Esophagus (tissue), 2 donors: ENCODE measurements around the gene MBD3L2. TPM values are rescaled to one million over a fixed set of nuclear protein-coding genes. Genes with fewer than 3 reads are reported as not detected.
A peak's percentile ranks its signal among the peaks of the same experiment; 100 is the strongest.

Experiments
- H3K27ac ChIP-seq, 2 donors: one replicate each; pipeline ENCODE4 v1.5.1; 2013; ENCODE audit warnings: low read depth in 2 of 2, mild to moderate bottlenecking in 2 of 2, inconsistent platforms in 1 of 2, low read length in 1 of 2, moderate library complexity in 1 of 2
- H3K27me3 ChIP-seq, 2 donors: one replicate each; pipeline ENCODE4 v1.6.1; 2013; ENCODE audit warnings: low read length in 2 of 2, control low read depth in 1 of 2, mild to moderate bottlenecking in 1 of 2; ENCODE audit not compliant: insufficient read depth in 2 of 2, control insufficient read depth in 1 of 2
- H3K36me3 ChIP-seq, 2 donors: one replicate each; pipeline ENCODE4 v1.6.1; 2013; ENCODE audit warnings: low read length in 1 of 2; ENCODE audit not compliant: control insufficient read depth in 2 of 2, insufficient read depth in 2 of 2
- H3K4me1 ChIP-seq, 2 donors: one replicate each; pipeline ENCODE4 v1.6.1; 2013; ENCODE audit warnings: low read length in 1 of 2; ENCODE audit not compliant: control insufficient read depth in 2 of 2, insufficient read depth in 2 of 2
- H3K4me3 ChIP-seq, 2 donors: one replicate each; pipeline ENCODE4 v1.5.1; 2013; ENCODE audit warnings: low read length in 2 of 2, mild to moderate bottlenecking in 2 of 2, low read depth in 1 of 2, moderate library complexity in 1 of 2
- H3K9me3 ChIP-seq, 2 donors: one replicate each; pipeline ENCODE4 v1.6.1; 2013; ENCODE audit warnings: mild to moderate bottlenecking in 2 of 2, low read depth in 1 of 2, low read length in 1 of 2, moderate library complexity in 1 of 2; ENCODE audit not compliant: control insufficient read depth in 2 of 2, insufficient read depth in 1 of 2
- WGBS, 2 donors: extraction: QIAGEN DNeasy Blood & Tissue Kit; methylation state at CpG; one replicate each; pipeline ENCODE4 v1.1.7; 2013; 5-methylcytosine and 5-hydroxymethylcytosine counted together
- polyA plus RNA-seq, 2 donors: library from polyadenylated mRNA; stranded (reverse); fragments of 200-250 nt; gene quantifications; one replicate each; pipeline ENCODE4 v1.2.3, GENCODE V29; 2013
- donor health status: healthy with polysubstance abuse.
- donor health status: Bipolar disorder and iron deficiency.

Gene MBD3L2
- polyA plus RNA-seq, 2 donors: not detected

GRCh38 chr19:7069904-7070226 lies 20.7 kb downstream of the MBD3L2 start:
- H3K4me1 ChIP-seq: peaks cover 0 to 2% of the 10 kb centered on the region in 2 donors
- H3K27ac ChIP-seq: peak overlapping the region; percentile 84 to 90
- peaks cover 0 to 3% of the 10 kb centered on the region in 2 donors for H3K9me3 ChIP-seq
- H3K4me3 ChIP-seq: peak overlapping the region; percentile 71 to 76
- H3K36me3 ChIP-seq: peaks cover 2 to 9% of the 10 kb centered on the region in 2 donors
- WGBS, 2 donors: 0 to 1% methylated on average over 12 of the region's 12 CpGs
- H3K27me3 ChIP-seq: no peaks in the 10 kb centered on the region

DNA sequence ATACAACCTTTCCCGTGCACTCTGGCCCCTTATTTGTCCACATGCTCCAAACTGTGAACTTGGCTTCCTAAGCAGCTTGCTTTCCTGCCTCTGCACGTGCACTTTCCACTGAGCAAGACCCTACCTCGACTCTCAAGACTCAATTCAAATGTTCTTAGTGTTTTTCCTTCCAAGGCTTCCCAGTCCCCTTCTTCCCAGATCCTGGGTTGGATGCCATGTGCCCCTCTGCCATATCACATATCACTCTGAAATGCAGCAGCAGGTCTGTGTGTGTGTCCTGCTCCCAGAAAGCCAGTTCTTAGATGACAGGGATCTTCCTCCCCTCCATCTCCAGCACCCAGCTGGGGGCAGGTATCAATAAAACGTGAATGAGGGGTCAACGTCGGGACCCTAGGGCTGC lies 23.4 kb downstream of the MBD3L2 start:
- Histone ChIP-seq H3K4me3 (no peak overlapping the region), H3K27me3 (no peaks in the 10 kb centered on the region), H3K9me3 (peaks cover 3 to 24% of the 10 kb centered on the region in 2 donors), H3K27ac (no peak overlapping the region), H3K4me1 (peaks cover 0 to 2% of the 10 kb centered on the region in 2 donors), H3K36me3 (peaks cover 19 to 29% of the 10 kb centered on the region in 2 donors)
- WGBS, 2 donors: 93 to 95% methylated on average over 6 of the region's 6 CpGs

GRCh38 chr19:7074705-7075282 lies 25.7 kb downstream of the MBD3L2 start:
- H3K4me1 ChIP-seq: peaks cover 0 to 2% of the 10 kb centered on the region in 2 donors
- WGBS, 2 donors: 96 to 98% methylated on average over 29 of the region's 29 CpGs
- H3K9me3 ChIP-seq: peaks cover 4 to 26% of the 10 kb centered on the region in 2 donors
- H3K27ac ChIP-seq: no peak overlapping the region
- H3K36me3 ChIP-seq: peaks cover 23 to 35% of the 10 kb centered on the region in 2 donors
- no peaks in the 10 kb centered on the region for H3K27me3 ChIP-seq
- H3K4me3 ChIP-seq: no peak overlapping the region

GRCh38 chr19:7076151-7076550 lies 27.0 kb downstream of the MBD3L2 start:
- WGBS, 2 donors: 97 to 98% methylated on average over 6 of the region's 6 CpGs
- Histone ChIP-seq H3K4me3 (no peak overlapping the region), H3K27ac (no peak overlapping the region), H3K9me3 (peaks cover 15 to 39% of the 10 kb centered on the region in 2 donors), H3K36me3 (peaks cover 33 to 49% of the 10 kb centered on the region in 2 donors), H3K4me1 (no peaks in the 10 kb centered on the region), H3K27me3 (no peaks in the 10 kb centered on the region)

DNA sequence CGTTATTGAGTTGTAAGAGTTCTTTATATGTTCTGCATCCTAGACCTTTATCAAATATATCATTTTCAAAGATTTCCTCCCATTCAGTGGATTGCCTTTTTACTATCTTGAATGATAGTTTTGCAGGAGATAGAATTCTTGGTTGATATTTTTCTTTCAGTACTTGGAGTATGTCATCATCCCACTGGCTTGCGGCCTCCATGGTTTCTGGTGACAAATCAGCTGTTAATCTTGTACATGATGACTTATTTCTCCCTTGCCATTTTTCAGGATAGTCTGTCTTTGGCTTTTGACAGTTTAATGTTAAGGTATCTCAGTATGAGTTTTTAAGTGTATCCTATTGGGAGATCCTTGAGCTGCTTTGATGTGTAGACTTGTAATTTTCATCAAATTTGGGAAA lies 28.9 kb downstream of the MBD3L2 start:
- WGBS, 2 donors: 97 to 98% methylated on average over 2 of the region's 2 CpGs
- H3K27ac ChIP-seq: no peak overlapping the region
- no peaks in the 10 kb centered on the region for H3K27me3 ChIP-seq
- peaks cover 22 to 49% of the 10 kb centered on the region in 2 donors for H3K9me3 ChIP-seq
- H3K4me1 ChIP-seq: no peaks in the 10 kb centered on the region
- H3K36me3 ChIP-seq: peaks cover 44 to 59% of the 10 kb centered on the region in 2 donors
- H3K4me3 ChIP-seq: no peak overlapping the region

GRCh38 chr19:7083076-7083956 lies 34.2 kb downstream of the MBD3L2 start:
- Histone ChIP-seq H3K9me3 (peaks cover 32 to 42% of the 10 kb centered on the region in 2 donors), H3K4me1 (no peaks in the 10 kb centered on the region), H3K36me3 (peaks cover 32 to 40% of the 10 kb centered on the region in 2 donors), H3K27me3 (no peaks in the 10 kb centered on the region), H3K4me3 (no peak overlapping the region), H3K27ac (no peak overlapping the region)
- WGBS, 2 donors: 97 to 98% methylated on average over 15 of the region's 15 CpGs

DNA sequence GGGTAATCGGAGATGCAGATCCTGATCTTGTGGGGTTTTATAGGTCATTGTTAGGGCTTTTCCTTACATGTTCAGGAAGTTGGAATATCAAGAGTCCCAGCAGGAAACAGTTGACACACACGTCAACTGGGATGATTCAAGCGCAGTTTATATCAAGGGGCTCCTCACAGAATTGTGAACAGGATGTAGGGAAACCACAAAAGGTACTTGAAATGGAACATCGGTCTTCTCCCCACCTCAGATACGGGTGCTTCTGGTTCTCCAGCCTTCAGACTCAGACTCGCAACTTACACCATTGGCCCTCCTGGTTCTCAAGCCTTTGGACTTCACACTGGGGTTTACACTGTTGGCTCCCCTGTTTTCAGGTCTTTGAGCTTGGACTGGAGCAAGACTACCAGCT lies 39.9 kb downstream of the MBD3L2 start:
- Histone ChIP-seq H3K27ac (no peak overlapping the region), H3K4me1 (no peaks in the 10 kb centered on the region), H3K9me3 (peaks cover 10 to 20% of the 10 kb centered on the region in 2 donors), H3K27me3 (no peaks in the 10 kb centered on the region), H3K36me3 (peaks cover 0 to 3% of the 10 kb centered on the region in 2 donors), H3K4me3 (no peak overlapping the region)
- 87 to 89% methylated on average over 6 of the region's 6 CpGs for WGBS, 2 donors

GRCh38 chr19:7098096-7098495 lies 49.0 kb downstream of the MBD3L2 start:
- no peak overlapping the region for H3K4me3 ChIP-seq
- WGBS, 2 donors: 95 to 97% methylated on average over 3 of the region's 3 CpGs
- peaks cover 0 to 3% of the 10 kb centered on the region in 2 donors for H3K9me3 ChIP-seq
- no peaks in the 10 kb centered on the region for H3K27me3 ChIP-seq
- H3K36me3 ChIP-seq: no peaks in the 10 kb centered on the region
- H3K4me1 ChIP-seq: no peaks in the 10 kb centered on the region
- no peak overlapping the region for H3K27ac ChIP-seq

DNA sequence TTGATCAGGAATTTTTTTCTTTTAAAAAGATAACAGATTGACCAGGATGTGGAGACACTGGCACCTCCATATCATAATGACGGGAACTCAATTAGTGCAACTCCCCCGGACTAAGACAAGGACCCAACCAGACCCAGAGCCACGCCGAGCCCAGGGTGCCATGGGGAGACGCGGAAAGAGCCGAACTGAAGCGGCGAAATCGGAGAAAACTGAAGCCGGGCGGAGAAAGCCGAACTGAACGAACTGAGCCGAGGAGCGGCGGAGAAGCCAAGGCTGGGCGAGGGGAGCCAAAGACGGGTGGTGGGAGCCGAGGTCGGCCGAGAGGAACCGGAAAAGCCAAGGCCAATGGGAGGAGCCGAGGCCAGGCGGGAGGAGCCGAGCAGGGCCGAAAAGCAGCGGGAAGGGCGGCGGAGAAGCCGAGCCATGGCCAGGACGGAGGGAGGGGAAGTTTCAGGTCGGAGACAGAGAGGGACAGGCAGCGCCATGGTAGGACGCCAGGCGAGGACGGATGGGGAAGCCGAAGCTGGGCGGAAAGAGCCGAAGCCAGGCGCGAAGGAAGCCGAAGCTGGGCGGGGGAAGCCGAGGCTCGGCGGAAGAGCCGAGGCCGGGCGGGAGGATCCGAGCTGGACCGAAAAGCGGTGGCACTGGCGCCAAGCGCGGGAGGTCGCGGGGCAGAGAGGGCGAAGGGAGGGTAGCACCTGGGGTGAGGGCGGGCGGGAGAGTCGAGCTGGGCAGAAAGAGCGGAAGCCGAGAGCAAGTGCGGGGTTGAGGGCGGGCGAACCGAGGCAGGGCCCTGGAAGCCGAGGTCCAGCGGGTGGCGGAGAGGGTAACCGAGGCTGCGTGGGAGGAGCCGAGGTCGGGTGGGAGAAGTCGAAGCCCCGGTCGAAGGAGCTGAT lies 49.8 kb downstream of the MBD3L2 start:
- WGBS, 2 donors: 0 to 1% methylated on average over 71 to 78 of the region's 78 CpGs
- Histone ChIP-seq H3K27me3 (no peaks in the 10 kb centered on the region), H3K4me1 (no peaks in the 10 kb centered on the region), H3K4me3 (peak overlapping the region; percentile 63 to 69), H3K9me3 (peaks cover 0 to 3% of the 10 kb centered on the region in 2 donors), H3K36me3 (no peaks in the 10 kb centered on the region), H3K27ac (peak overlapping the region; percentile 93 to 98)
